HepG2 (cell line): ENCODE results near the gene RSAD2. TPM values are rescaled to one million over a fixed set of nuclear protein-coding genes. Genes with fewer than 3 reads are reported as not detected.

ENCODE experiments used
- AGO1 ChIP-seq: fragments of 200-400 bp; formaldehyde crosslinking; IDR thresholded peaks from 2 replicates; pipeline ENCODE4 v1.6.1; 2017; ENCODE audit warnings: mild to moderate bottlenecking, low read depth, low read length, moderate library complexity; ENCODE audit not compliant: poor library complexity, severe bottlenecking
- ATF7 ChIP-seq, 2 experiments: fragments of 450-650 bp in 1 of 2; sonication (generic) in 1 of 2; formaldehyde crosslinking in 1 of 2; IDR thresholded peaks; 2 replicates each; pipeline versions ENCODE4 v1.4.0 to v1.6.1; 2016 to 2020; ENCODE audit warnings: antibody characterized with exemption in 1 of 2, mild to moderate bottlenecking in 1 of 2, missing genetic modification reagents in 1 of 2
- HDAC2 ChIP-seq: sonication (generic); formaldehyde crosslinking; IDR thresholded peaks from 2 replicates; pipeline ENCODE4 v1.4.0; 2020; ENCODE audit warnings: missing genetic modification reagents
- IRX3 ChIP-seq: sonication (generic); formaldehyde crosslinking; IDR thresholded peaks from 2 replicates; pipeline ENCODE4 v1.8.1; 2023; ENCODE audit warnings: mild to moderate bottlenecking, low read depth, missing genetic modification reagents, borderline replicate concordance
- KLF11 ChIP-seq: IDR thresholded peaks from 2 replicates; pipeline ENCODE4 v1.6.1; 2016; ENCODE audit warnings: missing compliant biosample characterization
- MED8 ChIP-seq: sonication (generic); formaldehyde crosslinking; IDR thresholded peaks from 2 replicates; pipeline ENCODE4 v1.8.1; 2023; ENCODE audit warnings: mild to moderate bottlenecking, missing genetic modification reagents; ENCODE audit not compliant: insufficient replicate concordance
- NFRKB ChIP-seq: fragments of 450-650 bp; IDR thresholded peaks from 2 replicates; pipeline ENCODE4 v1.6.1; 2017
- NR2F1 ChIP-seq, 2 experiments: fragments of 450-650 bp in 1 of 2; formaldehyde crosslinking in 1 of 2; IDR thresholded peaks; 2 replicates each; pipeline versions ENCODE4 v1.5.0 to v1.6.1; 2016 to 2020; ENCODE audit warnings: mild to moderate bottlenecking in 1 of 2, missing compliant biosample characterization in 1 of 2, missing genetic modification reagents in 1 of 2, moderate library complexity in 1 of 2
- RBFOX2 ChIP-seq: fragments of 200-400 bp; formaldehyde crosslinking; IDR thresholded peaks from 2 replicates; pipeline ENCODE4 v1.6.1; 2017; ENCODE audit warnings: low read depth, mild to moderate bottlenecking, low read length
- TBP ChIP-seq: sonication (generic); formaldehyde crosslinking; IDR thresholded peaks from 2 replicates; pipeline ENCODE4 v1.5.0; 2020; ENCODE audit warnings: missing genetic modification reagents
- TOE1 ChIP-seq: sonication (generic); formaldehyde crosslinking; IDR thresholded peaks from 2 replicates; pipeline ENCODE4 v1.4.0; 2020; ENCODE audit warnings: mild to moderate bottlenecking, missing genetic modification reagents
- ZIK1 ChIP-seq: sonication (generic); formaldehyde crosslinking; IDR thresholded peaks from 2 replicates; pipeline ENCODE4 v1.5.0; 2020; ENCODE audit warnings: mild to moderate bottlenecking, low read depth, missing genetic modification reagents, borderline replicate concordance
- ZMAT5 ChIP-seq: sonication (generic); formaldehyde crosslinking; IDR thresholded peaks from 2 replicates; pipeline ENCODE4 v1.5.0; 2020; ENCODE audit warnings: mild to moderate bottlenecking, low read depth, missing genetic modification reagents, borderline replicate concordance
- ZNF3 ChIP-seq: IDR thresholded peaks from 2 replicates; pipeline ENCODE4 v1.7.0; 2017; ENCODE audit warnings: inconsistent platforms
- ZNF567 ChIP-seq: sonication (generic); formaldehyde crosslinking; IDR thresholded peaks from 2 replicates; pipeline ENCODE4 v1.8.1; 2023; ENCODE audit warnings: mild to moderate bottlenecking, missing genetic modification reagents, borderline replicate concordance
- ZNF577 ChIP-seq: sonication (generic); formaldehyde crosslinking; IDR thresholded peaks from 2 replicates; pipeline ENCODE4 v1.4.0; 2020; ENCODE audit warnings: mild to moderate bottlenecking, low read depth, missing genetic modification reagents, borderline replicate concordance
- ZNF660 ChIP-seq: sonication (generic); formaldehyde crosslinking; IDR thresholded peaks from 2 replicates; pipeline ENCODE4 v1.5.1; 2020; ENCODE audit warnings: mild to moderate bottlenecking, low read depth, missing genetic modification reagents, borderline replicate concordance
- ZNF761 ChIP-seq: sonication (generic); formaldehyde crosslinking; conservative IDR thresholded peaks from 2 replicates; pipeline ENCODE4 v1.4.0; 2020; ENCODE audit warnings: mild to moderate bottlenecking, missing genetic modification reagents
- ZNF83 ChIP-seq: sonication (generic); formaldehyde crosslinking; IDR thresholded peaks from 2 replicates; pipeline ENCODE4 v1.4.0; 2020; ENCODE audit warnings: missing genetic modification reagents, mild to moderate bottlenecking, borderline replicate concordance
- ZSCAN25 ChIP-seq: sonication (generic); formaldehyde crosslinking; IDR thresholded peaks from 2 replicates; pipeline ENCODE4 v1.8.0; 2022; ENCODE audit warnings: mild to moderate bottlenecking, missing genetic modification reagents
- ZZZ3 ChIP-seq: sonication (generic); formaldehyde crosslinking; IDR thresholded peaks from 2 replicates; pipeline ENCODE4 v1.4.0; 2020; ENCODE audit warnings: missing genetic modification reagents, mild to moderate bottlenecking, borderline replicate concordance
- polyA plus RNA-seq, 8 experiments: library from polyadenylated mRNA; depleted of rRNA in 3 of 8; stranded (reverse) in 7 of 8; unstranded in 1 of 8; fragments of >200 nt; fragmentation: Illumina TruSeq in 4 of 8; extraction: Trizol in 4 of 8; gene quantifications; 2 replicates each; pipeline versions ENCODE4 v1.2.1 to v1.2.3, GENCODE V29; 2011 to 2016; ENCODE audit warnings: low read depth in 4 of 8, missing spikeins in 1 of 8, mixed read lengths in 1 of 8; ENCODE audit not compliant: insufficient read depth in 1 of 8
- total RNA-seq, 5 experiments: library from RNA; depleted of rRNA; stranded (reverse); fragments of >200 nt; fragmentation: Illumina TruSeq; extraction: Trizol; gene quantifications; 2 replicates each; pipeline ENCODE4 v1.2.3, GENCODE V29; 2016; ENCODE audit warnings: low read depth in 1 of 5
- TF ChIP-seq, protein P1 (sequence below): sonication (generic); formaldehyde crosslinking; IDR thresholded peaks from 2 replicates; pipeline ENCODE4 v1.4.0; 2020; ENCODE audit warnings: mild to moderate bottlenecking, missing genetic modification reagents

The RSAD2 gene
- total and polyA plus RNA-seq, 2 of the 13 experiments (the other 11 are each of a cell fraction or from before 2014, with no cell fraction given) = 0.11 TPM; not detected in 1

GRCh38 chr2:6917071-6917760 is 39.6 kb downstream of the RSAD2 start, which contains the start of gene RNF144A (continued):
- TF ChIP-seq, protein P1, sequence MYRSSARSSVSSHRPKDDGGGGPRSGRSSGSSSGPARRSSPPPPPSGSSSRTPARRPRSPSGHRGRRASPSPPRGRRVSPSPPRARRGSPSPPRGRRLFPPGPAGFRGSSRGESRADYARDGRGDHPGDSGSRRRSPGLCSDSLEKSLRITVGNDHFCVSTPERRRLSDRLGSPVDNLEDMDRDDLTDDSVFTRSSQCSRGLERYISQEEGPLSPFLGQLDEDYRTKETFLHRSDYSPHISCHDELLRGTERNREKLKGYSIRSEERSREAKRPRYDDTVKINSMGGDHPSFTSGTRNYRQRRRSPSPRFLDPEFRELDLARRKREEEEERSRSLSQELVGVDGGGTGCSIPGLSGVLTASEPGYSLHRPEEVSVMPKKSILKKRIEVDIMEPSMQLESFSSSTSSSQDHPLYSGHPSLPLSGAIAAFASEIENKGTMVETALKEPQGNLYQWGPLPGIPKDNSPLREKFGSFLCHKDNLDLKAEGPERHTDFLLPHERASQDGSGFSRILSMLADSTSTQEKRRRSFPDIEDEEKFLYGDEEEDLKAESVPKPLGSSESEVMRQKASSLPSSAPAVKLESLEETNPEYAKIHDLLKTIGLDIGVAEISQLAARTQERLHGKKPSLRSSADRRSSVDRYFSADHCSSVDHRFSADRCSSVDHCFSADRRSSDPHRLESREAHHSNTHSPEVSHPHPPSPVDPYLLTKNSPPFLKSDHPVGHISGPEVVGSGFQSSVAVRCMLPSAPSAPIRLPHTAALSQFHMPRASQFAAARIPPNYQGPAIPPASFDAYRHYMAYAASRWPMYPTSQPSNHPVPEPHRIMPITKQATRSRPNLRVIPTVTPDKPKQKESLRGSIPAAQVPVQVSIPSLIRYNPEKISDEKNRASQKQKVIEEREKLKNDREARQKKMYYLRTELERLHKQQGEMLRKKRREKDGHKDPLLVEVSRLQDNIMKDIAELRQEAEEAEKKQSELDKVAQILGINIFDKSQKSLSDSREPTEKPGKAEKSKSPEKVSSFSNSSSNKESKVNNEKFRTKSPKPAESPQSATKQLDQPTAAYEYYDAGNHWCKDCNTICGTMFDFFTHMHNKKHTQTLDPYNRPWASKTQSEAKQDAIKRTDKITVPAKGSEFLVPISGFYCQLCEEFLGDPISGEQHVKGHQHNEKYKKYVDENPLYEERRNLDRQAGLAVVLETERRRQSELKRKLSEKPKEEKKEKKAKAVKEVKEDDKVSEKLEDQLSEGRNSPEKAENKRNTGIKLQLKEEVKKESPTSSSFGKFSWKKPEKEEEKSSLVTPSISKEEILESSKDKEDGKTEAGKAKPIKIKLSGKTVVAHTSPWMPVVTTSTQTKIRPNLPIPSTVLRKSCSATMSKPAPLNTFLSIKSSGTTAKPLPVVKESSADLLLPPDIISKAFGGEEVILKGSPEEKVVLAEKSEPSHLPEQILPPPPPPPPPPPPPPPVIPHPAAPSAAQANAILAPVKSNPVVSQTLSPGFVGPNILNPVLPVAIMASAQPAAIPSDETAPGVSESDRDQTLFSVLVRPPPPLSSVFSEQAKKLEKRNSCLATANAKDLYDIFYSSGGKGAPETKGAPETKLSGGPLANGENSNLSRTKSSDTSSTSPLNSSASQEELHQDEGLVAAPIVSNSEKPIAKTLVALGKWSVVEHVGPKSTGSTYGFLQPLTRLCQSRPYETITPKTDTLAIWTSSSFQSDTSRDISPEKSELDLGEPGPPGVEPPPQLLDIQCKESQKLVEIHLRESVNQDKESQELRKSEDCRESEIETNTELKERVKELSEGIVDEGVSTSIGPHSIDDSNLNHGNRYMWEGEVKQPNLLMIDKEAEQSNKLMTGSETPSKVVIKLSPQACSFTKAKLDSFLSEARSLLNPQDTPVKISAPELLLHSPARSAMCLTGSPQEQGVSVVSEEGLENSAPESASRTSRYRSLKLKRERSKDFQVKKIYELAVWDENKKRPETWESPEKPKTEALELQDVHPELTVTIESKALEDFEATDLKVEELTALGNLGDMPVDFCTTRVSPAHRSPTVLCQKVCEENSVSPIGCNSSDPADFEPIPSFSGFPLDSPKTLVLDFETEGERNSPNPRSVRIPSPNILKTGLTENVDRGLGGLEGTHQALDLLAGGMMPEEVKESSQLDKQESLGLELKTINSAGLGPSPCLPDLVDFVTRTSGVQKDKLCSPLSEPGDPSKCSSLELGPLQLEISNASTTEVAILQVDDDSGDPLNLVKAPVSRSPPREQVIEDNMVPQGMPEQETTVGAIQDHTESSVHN (CRISPR knock-in tag) = no peak
- no peak for TF ChIP-seq ZNF3 (CRISPR knock-in tag)
- TF ChIP-seq HDAC2 = no peak
- TF ChIP-seq KLF11 (CRISPR knock-in tag) = no peak
- 0 out of 2 replicates have a peak, but pooled peaks have one; percentile 36 for TF ChIP-seq ZNF83 (CRISPR knock-in tag)
- TF ChIP-seq ZIK1 (CRISPR knock-in tag) = peak; percentile 82
- peak; percentile 48 for TF ChIP-seq MED8
- 0 out of 2 replicates have a peak, but pooled peaks have one; percentile 53 for TF ChIP-seq IRX3 (CRISPR knock-in tag)
- TF ChIP-seq AGO1 = no peak
- TF ChIP-seq ZNF577 = no peak
- TF ChIP-seq ZNF567 (CRISPR knock-in tag) = no peak
- TF ChIP-seq ZNF660 (CRISPR knock-in tag) = no peak
- TF ChIP-seq ZZZ3 (CRISPR knock-in tag) = no peak
- peak; percentile 68 for TF ChIP-seq RBFOX2
- no peak for TF ChIP-seq NR2F1 (CRISPR knock-in tag; IDR thresholded peaks at IDR 0.05)
- TF ChIP-seq ZSCAN25 (CRISPR knock-in tag) = no peak
- TF ChIP-seq ZNF761 (CRISPR knock-in tag) = no peak
- TF ChIP-seq TOE1 = no peak
- TF ChIP-seq ZMAT5 (CRISPR knock-in tag) = no peak
- TF ChIP-seq TBP = no peak
- TF ChIP-seq NFRKB = no peak
- no peak for TF ChIP-seq ATF7 (IDR thresholded peaks at IDR 0.05)
- no peak for TF ChIP-seq ATF7 (CRISPR knock-in tag; IDR thresholded peaks at IDR 0.05)
